HEK293 (cell line): Measurements from ENCODE around the gene TP73.

Experiments used
- BCL6B ChIP-seq: fragments of 450-650 bp; formaldehyde crosslinking; IDR thresholded peaks from 2 replicates; pipeline ENCODE4 v1.5.1; 2017; ENCODE audit warnings: missing biosample characterization, missing genetic modification characterization
- GFI1B ChIP-seq: fragments of 450-650 bp; formaldehyde crosslinking; IDR thresholded peaks from 2 replicates; pipeline ENCODE4 v1.5.1; 2016; ENCODE audit warnings: missing biosample characterization, missing genetic modification characterization
- HIC1 ChIP-seq: fragments of 450-650 bp; formaldehyde crosslinking; IDR thresholded peaks from 2 replicates; pipeline ENCODE4 v1.5.1; 2016; ENCODE audit warnings: missing biosample characterization, missing genetic modification characterization
- KLF10 ChIP-seq: fragments of 450-650 bp; IDR thresholded peaks from 2 replicates; pipeline ENCODE4 v1.5.1; 2018; ENCODE audit warnings: missing biosample characterization, mild to moderate bottlenecking, missing genetic modification characterization
- KLF16 ChIP-seq: fragments of 450-650 bp; formaldehyde crosslinking; IDR thresholded peaks from 2 replicates; pipeline ENCODE4 v1.5.1; 2017; ENCODE audit warnings: missing biosample characterization, missing genetic modification characterization
- KLF7 ChIP-seq: fragments of 450-650 bp; formaldehyde crosslinking; IDR thresholded peaks from 2 replicates; pipeline ENCODE4 v1.5.1; 2016; ENCODE audit warnings: missing biosample characterization, missing genetic modification characterization, borderline replicate concordance
- KLF8 ChIP-seq: fragments of 450-650 bp; formaldehyde crosslinking; IDR thresholded peaks from 2 replicates; pipeline ENCODE4 v1.5.1; 2016; ENCODE audit warnings: missing biosample characterization, missing genetic modification characterization
- KLF9 ChIP-seq: fragments of 450-650 bp; formaldehyde crosslinking; IDR thresholded peaks from 2 replicates; pipeline ENCODE4 v1.5.1; 2016; ENCODE audit warnings: missing biosample characterization, missing genetic modification characterization, low read depth
- SP7 ChIP-seq: fragments of 450-650 bp; formaldehyde crosslinking; IDR thresholded peaks from 2 replicates; pipeline ENCODE4 v1.5.1; 2016; ENCODE audit warnings: missing biosample characterization, missing genetic modification characterization
- YY2 ChIP-seq: fragments of 450-650 bp; formaldehyde crosslinking; IDR thresholded peaks from 2 replicates; pipeline ENCODE4 v1.5.1; 2016; ENCODE audit warnings: missing biosample characterization, missing genetic modification characterization
- ZBTB17 ChIP-seq: fragments of 450-650 bp; formaldehyde crosslinking; IDR thresholded peaks from 2 replicates; pipeline ENCODE4 v1.5.1; 2016; ENCODE audit warnings: missing biosample characterization, missing genetic modification characterization
- ZBTB20 ChIP-seq: fragments of 450-650 bp; formaldehyde crosslinking; IDR thresholded peaks from 2 replicates; pipeline ENCODE4 v1.5.1; 2016; ENCODE audit warnings: missing biosample characterization, missing genetic modification characterization
- ZBTB48 ChIP-seq: fragments of 450-650 bp; formaldehyde crosslinking; IDR thresholded peaks from 2 replicates; pipeline ENCODE4 v1.5.1; 2016; ENCODE audit warnings: missing biosample characterization, missing genetic modification characterization
- ZNF148 ChIP-seq: fragments of 450-650 bp; formaldehyde crosslinking; IDR thresholded peaks from 2 replicates; pipeline ENCODE4 v1.5.0; 2017; ENCODE audit warnings: missing biosample characterization, missing genetic modification characterization, borderline replicate concordance
- ZNF16 ChIP-seq: fragments of 450-650 bp; formaldehyde crosslinking; IDR thresholded peaks from 2 replicates; pipeline ENCODE4 v1.5.1; 2016; ENCODE audit warnings: low read depth, missing biosample characterization, missing genetic modification characterization
- ZNF169 ChIP-seq: fragments of 450-650 bp; formaldehyde crosslinking; IDR thresholded peaks from 2 replicates; pipeline ENCODE4 v1.5.1; 2016; ENCODE audit warnings: missing biosample characterization, missing genetic modification characterization
- ZNF24 ChIP-seq: fragments of 450-650 bp; formaldehyde crosslinking; IDR thresholded peaks from 2 replicates; pipeline ENCODE4 v1.5.1; 2016; ENCODE audit warnings: missing biosample characterization, missing genetic modification characterization
- ZNF266 ChIP-seq: fragments of 450-650 bp; formaldehyde crosslinking; IDR thresholded peaks from 2 replicates; pipeline ENCODE4 v1.5.1; 2016; ENCODE audit warnings: missing biosample characterization, missing genetic modification characterization, low read depth
- ZNF274 ChIP-seq, 2 experiments: fragments of 200-500 bp in 1 of 2; fragments of 450-650 bp in 1 of 2; sonication (Bioruptor generic) in 1 of 2; formaldehyde crosslinking in 1 of 2; IDR thresholded peaks; 2 replicates each; pipeline versions ENCODE4 v1.5.1 to v1.6.1; 2014 to 2016; ENCODE audit warnings: borderline replicate concordance in 1 of 2, inconsistent platforms in 1 of 2, low read length in 1 of 2, missing biosample characterization in 1 of 2, missing genetic modification characterization in 1 of 2
- ZNF302 ChIP-seq: fragments of 450-650 bp; formaldehyde crosslinking; IDR thresholded peaks from 2 replicates; pipeline ENCODE4 v1.5.1; 2016; ENCODE audit warnings: missing biosample characterization, missing genetic modification characterization, low read depth
- ZNF341 ChIP-seq: fragments of 450-650 bp; formaldehyde crosslinking; IDR thresholded peaks from 2 replicates; pipeline ENCODE4; 2016; ENCODE audit warnings: low read depth, missing biosample characterization, missing genetic modification characterization
- ZNF404 ChIP-seq: fragments of 450-650 bp; formaldehyde crosslinking; IDR thresholded peaks from 2 replicates; pipeline ENCODE4 v1.5.1; 2017; ENCODE audit warnings: missing biosample characterization, missing genetic modification characterization
- ZNF561 ChIP-seq: fragments of 450-650 bp; IDR thresholded peaks from 2 replicates; pipeline ENCODE4 v1.5.1; 2018; ENCODE audit warnings: missing biosample characterization, missing genetic modification characterization, borderline replicate concordance
- ZNF610 ChIP-seq: fragments of 450-650 bp; formaldehyde crosslinking; IDR thresholded peaks from 2 replicates; pipeline ENCODE4 v1.5.1; 2016; ENCODE audit warnings: missing biosample characterization, missing genetic modification characterization, borderline replicate concordance
- ZNF621 ChIP-seq: fragments of 450-650 bp; formaldehyde crosslinking; IDR thresholded peaks from 2 replicates; pipeline ENCODE4 v1.5.1; 2017; ENCODE audit warnings: missing biosample characterization, missing genetic modification characterization
- ZNF677 ChIP-seq: fragments of 450-650 bp; IDR thresholded peaks from 2 replicates; pipeline ENCODE4 v1.5.0; 2018; ENCODE audit warnings: missing biosample characterization, mild to moderate bottlenecking, missing genetic modification characterization, moderate library complexity
- ZNF704 ChIP-seq: fragments of 450-650 bp; formaldehyde crosslinking; IDR thresholded peaks from 2 replicates; pipeline ENCODE4 v1.5.1; 2016; ENCODE audit warnings: missing biosample characterization, missing genetic modification characterization
- ZNF776 ChIP-seq: fragments of 450-650 bp; formaldehyde crosslinking; IDR thresholded peaks from 2 replicates; pipeline ENCODE4 v1.5.0; 2017; ENCODE audit warnings: missing biosample characterization, missing genetic modification characterization, borderline replicate concordance
- ZNF791 ChIP-seq: fragments of 450-650 bp; formaldehyde crosslinking; IDR thresholded peaks from 2 replicates; pipeline ENCODE4 v1.5.1; 2016; ENCODE audit warnings: missing biosample characterization, missing genetic modification characterization
- ZSCAN16 ChIP-seq: fragments of 450-650 bp; formaldehyde crosslinking; IDR thresholded peaks from 2 replicates; pipeline ENCODE4 v1.5.1; 2016; ENCODE audit warnings: missing biosample characterization, missing genetic modification characterization
- ZSCAN18 ChIP-seq: fragments of 450-650 bp; formaldehyde crosslinking; IDR thresholded peaks from 2 replicates; pipeline ENCODE4 v1.5.1; 2016; ENCODE audit warnings: missing biosample characterization, missing genetic modification characterization
- ZXDB ChIP-seq: fragments of 450-650 bp; formaldehyde crosslinking; IDR thresholded peaks from 2 replicates; pipeline ENCODE4 v1.5.1; 2016; ENCODE audit warnings: missing biosample characterization, missing genetic modification characterization

Gene TP73

GRCh38 chr1:3652548-3653285 is 401 bp downstream of the TP73 start (continued):
- no peak for TF ChIP-seq ZNF148 (tag by site-specific recombination)
- TF ChIP-seq ZBTB48 = peak; percentile 82
- no peak for TF ChIP-seq BCL6B (tag by site-specific recombination)
- no peak for TF ChIP-seq ZSCAN18 (tag by site-specific recombination)
- no peak for TF ChIP-seq ZNF610
- no peak for TF ChIP-seq GFI1B (tag by site-specific recombination)
- TF ChIP-seq ZNF24 (tag by site-specific recombination) = no peak
- TF ChIP-seq KLF8 = peak; percentile 43; the same call in 1 of the 2 replicates
- peak; percentile 46; the same call in 1 of the 2 replicates for TF ChIP-seq HIC1 (tag by site-specific recombination)
- TF ChIP-seq YY2 (tag by site-specific recombination) = no peak
- no peak for TF ChIP-seq ZNF791 (tag by site-specific recombination)
- TF ChIP-seq ZNF776 = no peak
- no peak for TF ChIP-seq KLF7 (tag by site-specific recombination)
- TF ChIP-seq SP7 (tag by site-specific recombination) = no peak
- no peak for TF ChIP-seq ZNF677
- TF ChIP-seq ZNF341 (tag by site-specific recombination) = peak; percentile 49; the same call in 1 of the 2 replicates
- peak; percentile 80; the same call in 1 of the 2 replicates for TF ChIP-seq ZBTB20
- no peak for TF ChIP-seq ZNF169 (tag by site-specific recombination)
- TF ChIP-seq ZNF266 (tag by site-specific recombination) = no peak
- TF ChIP-seq ZSCAN16 (tag by site-specific recombination) = no peak
- no peak for TF ChIP-seq ZNF302 (tag by site-specific recombination)
- TF ChIP-seq ZBTB17 (tag by site-specific recombination) = no peak
- TF ChIP-seq ZNF704 = no peak
- TF ChIP-seq ZNF16 (tag by site-specific recombination) = no peak
- TF ChIP-seq KLF10 = 0 out of 2 replicates have a peak, but pooled peaks have one; percentile 0
- no peak for TF ChIP-seq ZNF621 (tag by site-specific recombination)
- no peak for TF ChIP-seq ZNF274 (IDR thresholded peaks at IDR 0.05; ENCODE audit: low read length)
- TF ChIP-seq ZNF274 (tag by site-specific recombination; IDR thresholded peaks at IDR 0.05; ENCODE audit: borderline replicate concordance) = no peak
- peak; percentile 51; the same call in 1 of the 2 replicates for TF ChIP-seq KLF9 (tag by site-specific recombination)
- TF ChIP-seq ZXDB = peak; percentile 84
- TF ChIP-seq ZNF404 = no peak
- 0 out of 2 replicates have a peak, but pooled peaks have one; percentile 32 for TF ChIP-seq KLF16
- no peak for TF ChIP-seq ZNF561
